KMS-11 (cell line): ENCODE measurements around the gene TMEM72.
A peak's percentile ranks its signal among the peaks of the same experiment; 100 is the strongest.

Experiments used
- H2AFZ ChIP-seq: fragments of 200-600 bp; sonication (generic); 2 replicates; pipeline ENCODE4 v1.6.1; 2016; ENCODE audit warnings: antibody characterized with exemption, mixed run types, low read depth
- H3K27ac ChIP-seq: fragments of 200-600 bp; sonication (generic); 2 replicates; pipeline ENCODE4 v1.6.1; 2016; ENCODE audit warnings: mild to moderate bottlenecking, mixed run types
- H3K27me3 ChIP-seq: fragments of 200-600 bp; sonication (generic); 2 replicates; pipeline ENCODE4 v1.6.1; 2017; ENCODE audit warnings: mild to moderate bottlenecking, low read depth, mixed run types, moderate library complexity; ENCODE audit not compliant: insufficient read depth
- H3K36me3 ChIP-seq: fragments of 200-600 bp; sonication (generic); 2 replicates; pipeline ENCODE4 v1.6.1; 2017; ENCODE audit warnings: mild to moderate bottlenecking, mixed run types; ENCODE audit not compliant: insufficient read depth
- H3K4me1 ChIP-seq: fragments of 200-600 bp; sonication (generic); 2 replicates; pipeline ENCODE4 v1.6.1; 2016; ENCODE audit warnings: mild to moderate bottlenecking, low read depth, mixed run types; ENCODE audit not compliant: poor library complexity, severe bottlenecking
- H3K4me2 ChIP-seq: fragments of 200-600 bp; sonication (generic); 2 replicates; pipeline ENCODE4 v1.7.0; 2016; ENCODE audit warnings: mild to moderate bottlenecking, mixed run types
- H3K4me3 ChIP-seq: fragments of 200-600 bp; sonication (generic); IDR thresholded peaks from 2 replicates; pipeline ENCODE4 v1.6.1; 2017; ENCODE audit warnings: low read depth, low read length, mixed read lengths; ENCODE audit not compliant: insufficient read depth
- H3K79me2 ChIP-seq: fragments of 200-600 bp; sonication (generic); 2 replicates; pipeline ENCODE4 v1.6.1; 2016; ENCODE audit warnings: low read depth, mixed run types; ENCODE audit not compliant: insufficient read depth
- H3K9ac ChIP-seq: fragments of 200-600 bp; sonication (generic); 2 replicates; pipeline ENCODE4 v1.6.1; 2016; ENCODE audit warnings: mild to moderate bottlenecking, mixed run types
- H4K20me1 ChIP-seq: fragments of 200-600 bp; sonication (generic); 2 replicates; pipeline ENCODE4 v1.6.1; 2016; ENCODE audit warnings: mild to moderate bottlenecking, mixed run types; ENCODE audit not compliant: insufficient read depth
- TF ChIP-seq, protein P1 (sequence below): fragments of 200-600 bp; sonication (generic); conservative IDR thresholded peaks from 2 replicates; pipeline ENCODE4 v1.6.1; 2017; ENCODE audit warnings: low read depth, mild to moderate bottlenecking, antibody characterized with exemption, low read length, moderate library complexity, mixed read lengths

TMEM72 gene

DNA sequence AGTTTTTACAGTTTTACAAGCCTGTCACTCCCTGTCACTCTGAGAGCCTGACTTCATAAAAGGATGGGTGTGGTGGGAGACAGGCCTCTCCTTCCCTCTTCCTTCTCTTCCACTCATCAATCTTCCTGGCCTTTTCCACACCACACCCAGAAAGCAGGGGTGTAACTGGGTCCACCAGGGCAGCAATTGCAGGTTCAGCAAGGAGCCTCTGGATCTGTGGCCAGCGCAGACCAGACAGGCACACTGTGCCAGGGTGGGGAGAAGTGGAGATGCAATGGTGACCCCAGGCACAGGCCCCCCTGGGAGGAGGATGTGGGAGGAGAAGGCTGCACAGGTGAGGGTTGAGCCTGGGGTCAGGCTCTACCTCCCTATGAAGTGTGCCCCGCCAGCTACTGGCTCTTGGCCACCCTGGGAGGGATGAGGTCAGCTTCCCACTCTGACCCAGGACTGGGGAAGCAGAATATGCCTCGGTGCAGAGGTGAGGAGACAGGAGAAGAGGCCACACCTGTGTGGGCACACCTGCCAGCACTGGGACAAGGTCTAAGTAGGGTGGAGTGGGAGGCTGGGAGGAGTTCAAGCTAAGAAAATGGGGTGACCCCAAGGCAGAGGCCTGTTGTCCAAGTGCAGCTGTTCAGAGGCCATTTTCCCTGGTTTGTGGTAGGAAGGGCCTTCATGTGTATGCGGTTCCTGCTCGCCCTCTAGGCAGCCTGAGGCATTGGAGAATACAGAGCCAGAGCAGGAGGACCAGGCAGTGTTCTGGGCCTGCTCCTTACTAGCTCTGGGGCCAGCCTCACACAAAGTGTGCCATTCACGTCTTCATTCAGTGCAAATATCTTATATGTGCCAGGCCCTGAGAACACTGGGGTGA is 20.2 kb upstream of the TMEM72 start:
- Histone ChIP-seq H3K4me2 (peak overlapping the region; percentile 13; the same call in 1 of the 2 replicates), H3K4me3 (no peak overlapping the region), H2AFZ (peak overlapping the region; percentile 4; the same call in 1 of the 2 replicates), H4K20me1 (no peaks in the 10 kb centered on the region), H3K27ac (no peak overlapping the region; the same call in 1 of the 2 replicates), H3K79me2 (no peaks in the 10 kb centered on the region), H3K4me1 (peaks cover 69% of the 10 kb centered on the region), H3K9ac (no peak overlapping the region), H3K27me3 (no peaks in the 10 kb centered on the region), H3K36me3 (no peaks in the 10 kb centered on the region)
- TF ChIP-seq, protein P1, sequence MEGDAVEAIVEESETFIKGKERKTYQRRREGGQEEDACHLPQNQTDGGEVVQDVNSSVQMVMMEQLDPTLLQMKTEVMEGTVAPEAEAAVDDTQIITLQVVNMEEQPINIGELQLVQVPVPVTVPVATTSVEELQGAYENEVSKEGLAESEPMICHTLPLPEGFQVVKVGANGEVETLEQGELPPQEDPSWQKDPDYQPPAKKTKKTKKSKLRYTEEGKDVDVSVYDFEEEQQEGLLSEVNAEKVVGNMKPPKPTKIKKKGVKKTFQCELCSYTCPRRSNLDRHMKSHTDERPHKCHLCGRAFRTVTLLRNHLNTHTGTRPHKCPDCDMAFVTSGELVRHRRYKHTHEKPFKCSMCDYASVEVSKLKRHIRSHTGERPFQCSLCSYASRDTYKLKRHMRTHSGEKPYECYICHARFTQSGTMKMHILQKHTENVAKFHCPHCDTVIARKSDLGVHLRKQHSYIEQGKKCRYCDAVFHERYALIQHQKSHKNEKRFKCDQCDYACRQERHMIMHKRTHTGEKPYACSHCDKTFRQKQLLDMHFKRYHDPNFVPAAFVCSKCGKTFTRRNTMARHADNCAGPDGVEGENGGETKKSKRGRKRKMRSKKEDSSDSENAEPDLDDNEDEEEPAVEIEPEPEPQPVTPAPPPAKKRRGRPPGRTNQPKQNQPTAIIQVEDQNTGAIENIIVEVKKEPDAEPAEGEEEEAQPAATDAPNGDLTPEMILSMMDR, result no peak

DNA sequence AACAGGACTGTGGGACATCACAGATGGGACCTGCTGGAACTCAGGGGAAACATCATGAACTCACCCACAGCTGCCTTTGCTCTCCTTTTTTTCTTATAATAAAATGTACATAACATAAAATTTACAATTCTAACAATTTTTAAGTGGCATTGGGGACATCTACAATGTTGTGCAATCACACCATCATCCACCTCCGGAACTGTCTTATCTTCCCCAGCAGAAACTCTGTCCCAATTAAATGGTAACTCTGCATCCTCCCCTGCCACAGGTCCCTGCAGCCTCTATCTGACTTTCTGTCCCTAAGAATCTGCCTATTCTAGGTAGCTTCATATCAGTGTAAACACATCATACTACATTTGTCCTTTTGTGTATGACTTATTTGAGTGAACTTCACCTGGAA is 19.4 kb upstream of the TMEM72 start:
- H3K4me3 ChIP-seq, result no peak overlapping the region
- TF ChIP-seq, protein P1, result no peak
- H3K4me1 ChIP-seq, result peaks cover 76% of the 10 kb centered on the region
- no peaks in the 10 kb centered on the region for H4K20me1 ChIP-seq
- no peak overlapping the region for H3K4me2 ChIP-seq
- no peaks in the 10 kb centered on the region for H3K36me3 ChIP-seq
- H3K9ac ChIP-seq, result no peak overlapping the region
- H2AFZ ChIP-seq, result no peak overlapping the region
- H3K27me3 ChIP-seq, result no peaks in the 10 kb centered on the region
- no peak overlapping the region for H3K27ac ChIP-seq
- H3K79me2 ChIP-seq, result no peaks in the 10 kb centered on the region

DNA sequence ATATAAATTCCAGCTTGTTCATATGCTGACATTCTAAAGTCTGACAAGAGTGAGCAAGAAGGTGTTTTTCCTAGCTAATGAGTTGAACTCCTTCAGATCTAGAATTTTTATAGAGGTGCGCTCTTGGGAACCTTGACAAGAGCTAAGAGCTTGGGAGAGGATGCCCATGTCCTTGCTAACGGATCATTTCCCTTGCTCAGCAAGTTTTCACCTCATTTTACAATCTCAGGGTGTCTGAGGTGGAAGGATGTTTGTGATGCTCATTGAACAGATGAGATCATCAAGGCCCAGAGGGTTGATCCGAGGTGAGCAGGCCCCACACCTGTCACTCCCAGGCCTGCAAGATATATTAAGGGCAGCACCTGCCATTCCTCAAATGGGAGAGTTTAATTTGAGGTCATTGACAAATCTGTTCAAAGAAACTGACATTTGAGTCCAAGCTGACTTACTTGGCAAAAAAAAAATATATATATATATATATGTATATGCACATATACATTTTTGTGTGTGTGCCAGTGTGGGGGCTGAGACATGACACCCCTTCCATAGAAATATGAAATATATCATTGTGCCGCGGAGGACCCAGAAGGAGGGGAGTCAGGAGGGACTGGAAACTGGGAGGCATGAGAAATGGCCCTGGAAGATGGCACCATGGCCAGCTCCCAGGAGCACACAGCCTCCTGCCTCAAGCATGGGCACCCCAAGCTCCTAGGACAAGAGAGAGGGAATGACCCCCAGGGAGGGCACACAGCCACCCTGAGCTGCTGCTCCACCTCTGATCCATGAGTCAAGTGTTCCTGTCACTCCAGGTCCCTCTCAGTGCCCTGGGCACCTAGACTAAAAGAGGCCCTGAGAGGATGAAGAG is 17.3 kb upstream of the TMEM72 start:
- Histone ChIP-seq H3K79me2 (no peaks in the 10 kb centered on the region), H3K27me3 (no peaks in the 10 kb centered on the region), H3K4me2 (peak overlapping the region; percentile 95; the same call in 1 of the 2 replicates), H3K4me3 (no peak overlapping the region), H3K9ac (peak overlapping the region; percentile 25; the same call in 1 of the 2 replicates), H3K4me1 (peaks cover 96% of the 10 kb centered on the region), H3K36me3 (no peaks in the 10 kb centered on the region), H2AFZ (no peak overlapping the region), H3K27ac (peak overlapping the region; percentile 100), H4K20me1 (no peaks in the 10 kb centered on the region)
- TF ChIP-seq, protein P1, result no peak

DNA sequence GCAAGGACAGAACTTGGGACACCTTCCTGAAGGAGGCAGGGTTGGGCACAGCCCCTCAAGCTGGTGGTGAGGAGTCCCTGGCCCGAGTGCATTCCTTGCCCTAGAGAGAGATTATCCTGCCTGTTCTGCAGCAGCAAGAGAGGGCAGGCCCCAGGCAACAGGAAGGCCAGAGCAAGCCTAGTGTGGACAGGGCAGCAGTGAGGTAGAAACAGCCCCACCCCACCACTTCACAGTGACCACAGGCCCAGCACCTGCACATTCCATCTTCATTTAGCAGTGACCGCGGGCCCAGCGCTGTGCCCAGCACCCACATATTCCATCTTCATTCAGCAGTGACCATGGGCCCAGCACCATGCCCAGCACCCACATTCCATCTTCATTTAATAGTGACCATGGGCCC is 16.4 kb upstream of the TMEM72 start:
- H3K36me3 ChIP-seq, result no peaks in the 10 kb centered on the region
- peak overlapping the region; percentile 100 for H3K27ac ChIP-seq
- H4K20me1 ChIP-seq, result no peaks in the 10 kb centered on the region
- no peak overlapping the region for H3K4me3 ChIP-seq
- H3K79me2 ChIP-seq, result no peaks in the 10 kb centered on the region
- no peak overlapping the region for H2AFZ ChIP-seq
- peaks cover 96% of the 10 kb centered on the region for H3K4me1 ChIP-seq
- TF ChIP-seq, protein P1, result no peak
- peak overlapping the region; percentile 95; the same call in 1 of the 2 replicates for H3K4me2 ChIP-seq
- H3K27me3 ChIP-seq, result no peaks in the 10 kb centered on the region
- H3K9ac ChIP-seq, result peak overlapping the region; percentile 25; the same call in 1 of the 2 replicates
